ENCODE data around the gene PDCD4. TPM values are rescaled to one million over a fixed set of nuclear protein-coding genes. Genes with fewer than 3 reads are reported as not detected.

PDCD4 gene
- total and polyA plus RNA-seq, 2 of the 8 experiments (the other 6 are each of a cell fraction or from before 2014, with no cell fraction given) = 3.3 to 26.8 TPM

DNA sequence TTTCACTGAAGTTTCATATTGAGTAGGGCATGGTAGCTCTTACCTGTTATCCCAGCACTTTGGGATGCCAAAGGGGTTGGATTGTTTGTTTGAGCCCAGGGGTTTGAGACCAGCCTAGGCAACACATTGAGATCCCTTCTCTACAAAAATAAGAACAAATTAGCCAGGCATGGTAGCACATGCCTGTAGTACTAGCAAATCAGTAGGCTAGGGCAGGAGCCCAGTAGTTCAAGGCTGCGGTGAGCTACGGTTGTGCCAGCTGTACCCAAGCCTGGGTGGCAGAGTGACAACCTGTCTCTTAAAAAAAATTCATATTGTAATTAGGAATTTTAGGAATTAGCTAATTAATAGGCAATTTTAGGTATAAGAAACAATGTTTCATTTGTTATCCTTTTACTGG lies 29.3 kb downstream of the PDCD4 start:
- Histone ChIP-seq H3K79me1 (ENCODE audit: low read depth, low read length) (no peaks in the 10 kb centered on the region), H2AFZ (ENCODE audit: low read length) (no peak overlapping the region), H3K18ac (ENCODE audit: extremely low read depth, low read length) (no peak overlapping the region), H3K23me2 (ENCODE audit: low read depth, low read length) (no peaks in the 10 kb centered on the region), H3K4me2 (ENCODE audit: insufficient read depth in 1 of 2, low read depth in 2 of 2, low read length in 2 of 2) (no peak overlapping the region), H3K4ac (replicated peaks; ENCODE audit: insufficient read length, low read depth, low read length) (no peak overlapping the region), H3K4me3 (ENCODE audit: extremely low read depth in 1 of 4, insufficient read depth in 2 of 4, low read depth in 3 of 4, low read length in 4 of 4) (no peak overlapping the region), H3K56ac (replicated peaks; ENCODE audit: insufficient read length, low read depth, low read length) (no peak overlapping the region), H3K36me3 (ENCODE audit: control insufficient read depth in 2 of 4, insufficient read depth in 4 of 4, low read length in 3 of 4) (peaks cover 0 to 17% (median 0%) of the 10 kb centered on the region in 4 experiments; a peak in 1 of 8 replicates), H4K8ac (ENCODE audit: extremely low read depth, insufficient read depth, low read length) (no peak overlapping the region), H2BK120ac (replicated peaks; ENCODE audit: low read depth, low read length) (no peak overlapping the region), H4K5ac (ENCODE audit: insufficient read length, low read depth, low read length) (no peak overlapping the region), H3K14ac (ENCODE audit: insufficient read length) (no peak overlapping the region), H2BK5ac (ENCODE audit: low read depth, low read length) (no peak overlapping the region), H4K91ac (replicated peaks; ENCODE audit: insufficient read length, low read length) (no peak overlapping the region), H3K27me3 (replicated peaks in 1 of 4; ENCODE audit: control insufficient read depth in 3 of 4, extremely low read depth in 1 of 4, insufficient read depth in 3 of 4, low read length in 3 of 4) (no peaks in the 10 kb centered on the region), H3K4me1 (replicated peaks in 1 of 4; ENCODE audit: control insufficient read depth in 3 of 4, insufficient read depth in 4 of 4, low read length in 3 of 4) (no peaks in the 10 kb centered on the region), H3K9me3 (ENCODE audit: insufficient read depth in 2 of 2, low read depth in 1 of 2, low read length in 1 of 2) (no peaks in the 10 kb centered on the region), H3K27ac (ENCODE audit: low read depth, low read length) (no peak overlapping the region), H2AK5ac (ENCODE audit: low read depth, low read length) (no peak overlapping the region), H2BK12ac (ENCODE audit: low read depth, low read length) (no peak overlapping the region), H3K23ac (ENCODE audit: insufficient read length) (no peak overlapping the region), H4K20me1 (replicated peaks in 1 of 2; ENCODE audit: control insufficient read depth in 1 of 2, insufficient read depth in 2 of 2, low read length in 2 of 2) (peaks cover 0 to 3% of the 10 kb centered on the region in 2 experiments), H3K79me2 (ENCODE audit: control insufficient read depth in 1 of 2, insufficient read depth in 2 of 2, low read length in 2 of 2) (no peaks in the 10 kb centered on the region), H2BK15ac (ENCODE audit: low read length) (no peak overlapping the region), H3K9ac (replicated peaks in 1 of 4; ENCODE audit: extremely low read depth in 1 of 4, low read depth in 3 of 4, low read length in 3 of 4) (no peak overlapping the region), H2BK20ac (ENCODE audit: low read length) (no peak overlapping the region)
- CTCF ChIA-PET (ENCODE audit: partially characterized antibody) = no interaction called here
- FAIRE-seq (no peak), DNase-seq (ENCODE audit: low read depth in 1 of 2, low spot score in 2 of 2) (no peak)
- POLR2A ChIA-PET (ENCODE audit: partially characterized antibody) = interaction anchor here (1.0 to 1.5 kb wide), 3 partner anchors 10 to 30 kb away, joined by 3 to 4 read pairs (median 3); partner anchors contain the start of gene PDCD4
- WGBS, 2 experiments (ENCODE audit: extremely low coverage in 1 of 2, insufficient coverage in 1 of 2, insufficient read length in 1 of 2, insufficient replicate concordance in 2 of 2, low coverage in 1 of 2, low lambda C conversion rate in 2 of 2, missing lambda C conversion rate in 1 of 2) = 100% methylated on average over 2 of the region's 2 CpGs; no CpG with 5 or more reads in 1 of the 2 experiments
- TF ChIP-seq TBP (IDR thresholded peaks at IDR 0.05; ENCODE audit: low read depth, low read length) = no peak
- TF ChIP-seq PHF8 (conservative IDR thresholded peaks at IDR 0.05; ENCODE audit: low read depth, low read length) = no peak
- TF ChIP-seq CBX8 (IDR thresholded peaks at IDR 0.05; ENCODE audit: borderline replicate concordance, low read depth, low read length) = no peak
- TF ChIP-seq TAF7 (optimal IDR thresholded peaks at IDR 0.05; ENCODE audit: borderline replicate concordance, low read depth, low read length) = no peak
- TF ChIP-seq RAD21 (IDR thresholded peaks at IDR 0.05 in 1 of 2, conservative IDR thresholded peaks at IDR 0.05 in 1 of 2; ENCODE audit: low read depth in 2 of 2, low read length in 2 of 2) = no peak
- TF ChIP-seq USF2 (IDR thresholded peaks at IDR 0.05; ENCODE audit: low read length) = no peak
- no peak for TF ChIP-seq EGR1 (IDR thresholded peaks at IDR 0.05; ENCODE audit: borderline replicate concordance, low read depth, low read length)
